ENCODE results near the gene TRIB2. TPM values are rescaled to one million over a fixed set of nuclear protein-coding genes. Genes with fewer than 3 reads are reported as not detected.

The TRIB2 gene
- polyA plus RNA-seq, 3 donors: 0.29 to 2.6 (median 0.51) TPM

GRCh38 chr2:12733846-12734245 lies 17.1 kb downstream of the TRIB2 start:
- H3K4me3 Mint-ChIP-seq: no peak overlapping the region
- H3K4me2 ChIP-seq (replicated peaks; ENCODE audit: extremely low read depth, low read length, poor library complexity, severe bottlenecking): no peak overlapping the region
- TF ChIP-seq CTCF (IDR thresholded peaks at IDR 0.05): no peak
- no peak for DNase-seq
- no peaks in the 10 kb centered on the region for H4K20me1 ChIP-seq (ENCODE audit: insufficient read depth, low read length)
- H3K4me3 ChIP-seq (replicated peaks in 1 of 3; ENCODE audit: low read depth in 2 of 3, low read length in 3 of 3): no peak overlapping the region
- H2AFZ ChIP-seq (ENCODE audit: insufficient read depth, low read depth, low read length, poor library complexity, severe bottlenecking): no peak overlapping the region
- no peaks in the 10 kb centered on the region for H3K79me2 ChIP-seq (ENCODE audit: insufficient read depth, low read length)
- peaks cover 0 to 1% (median 0%) of the 10 kb centered on the region in 7 donors for H3K9me3 Mint-ChIP-seq
- H3K9ac ChIP-seq (ENCODE audit: insufficient read depth, low read length, poor library complexity, severe bottlenecking): no peak overlapping the region
- H3K27me3 ChIP-seq (ENCODE audit: control insufficient read depth in 2 of 2, insufficient read depth in 2 of 2, low read length in 2 of 2): peaks cover 0 to 6% of the 10 kb centered on the region in 2 donors
- H3K9me3 ChIP-seq (replicated peaks in 1 of 2; ENCODE audit: control insufficient read depth in 1 of 2, insufficient read depth in 1 of 2, low read length in 2 of 2): no peaks in the 10 kb centered on the region
- 97% methylated on average over 6 of the region's 7 CpGs for WGBS (ENCODE audit: insufficient coverage)
- peaks cover 7 to 8% of the 10 kb centered on the region in 2 donors for H3K4me1 ChIP-seq (ENCODE audit: control insufficient read depth in 1 of 2, insufficient read depth in 2 of 2, low read length in 2 of 2)
- H3K36me3 Mint-ChIP-seq: no peaks in the 10 kb centered on the region
- H3K27ac ChIP-seq (ENCODE audit: low read depth in 1 of 2, low read length in 2 of 2): no peak overlapping the region
- H3K27me3 Mint-ChIP-seq (ENCODE audit: low read depth in 3 of 3): peaks cover 10 to 13% (median 11%) of the 10 kb centered on the region in 3 donors
- H3K4me1 Mint-ChIP-seq: peaks cover 16% of the 10 kb centered on the region
- no peak overlapping the region for H3K27ac Mint-ChIP-seq
- intact Hi-C loops (cut with micrococcal nuclease): no loop called here
- H3K36me3 ChIP-seq (replicated peaks in 1 of 2; ENCODE audit: control insufficient read depth in 1 of 2, insufficient read depth in 2 of 2, low read length in 2 of 2): no peaks in the 10 kb centered on the region

DNA sequence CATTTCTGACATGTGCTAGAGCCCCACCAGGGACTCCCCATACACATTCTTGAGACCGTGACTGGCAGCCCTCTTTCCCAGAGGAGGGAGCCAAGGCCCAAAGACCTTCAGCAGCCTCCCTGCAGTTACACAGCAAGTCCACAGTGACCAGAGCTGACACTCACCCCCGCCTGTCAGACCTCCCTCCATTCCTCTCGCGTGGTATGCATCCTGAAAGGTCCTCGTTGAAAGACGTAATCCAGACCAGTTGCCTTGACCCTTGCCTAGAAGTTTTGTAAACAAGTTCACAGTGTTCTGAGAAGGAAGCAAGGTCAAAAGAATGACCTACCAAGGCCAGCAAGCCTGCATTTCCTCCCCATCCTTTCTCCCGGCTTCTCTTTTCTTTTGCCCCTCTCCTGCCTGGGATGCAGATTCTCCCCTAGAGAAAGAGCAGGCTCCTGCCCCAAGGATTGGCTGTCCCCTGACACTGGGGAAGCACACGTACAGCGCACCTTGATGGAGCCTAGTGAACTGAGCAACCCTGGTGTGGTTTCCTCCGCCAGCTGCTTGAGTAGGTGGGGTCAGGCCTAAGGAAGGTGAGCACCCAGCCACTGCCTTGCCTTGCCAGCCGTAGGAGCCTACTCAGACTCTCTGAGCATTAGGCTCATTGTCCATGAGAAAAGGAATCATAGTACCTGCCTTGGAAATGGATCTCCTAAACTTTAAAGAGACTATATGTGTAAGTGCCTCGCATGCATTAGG lies 18.3 kb downstream of the TRIB2 start:
- H3K9me3 Mint-ChIP-seq: peaks cover 0 to 1% (median 0%) of the 10 kb centered on the region in 7 donors
- no peak overlapping the region for H3K4me3 ChIP-seq (replicated peaks in 1 of 3; ENCODE audit: low read depth in 2 of 3, low read length in 3 of 3)
- H3K4me3 Mint-ChIP-seq: no peak overlapping the region
- H4K20me1 ChIP-seq (ENCODE audit: insufficient read depth, low read length): no peaks in the 10 kb centered on the region
- H3K27me3 Mint-ChIP-seq (ENCODE audit: low read depth in 3 of 3): peaks cover 10 to 13% (median 11%) of the 10 kb centered on the region in 3 donors
- H3K79me2 ChIP-seq (ENCODE audit: insufficient read depth, low read length): no peaks in the 10 kb centered on the region
- H3K27me3 ChIP-seq (ENCODE audit: control insufficient read depth in 2 of 2, insufficient read depth in 2 of 2, low read length in 2 of 2): peaks cover 0 to 6% of the 10 kb centered on the region in 2 donors
- no peaks in the 10 kb centered on the region for H3K9me3 ChIP-seq (replicated peaks in 1 of 2; ENCODE audit: control insufficient read depth in 1 of 2, insufficient read depth in 1 of 2, low read length in 2 of 2)
- intact Hi-C loops (cut with micrococcal nuclease): no loop called here
- 89% methylated on average over 11 of the region's 12 CpGs for WGBS (ENCODE audit: insufficient coverage)
- H3K4me2 ChIP-seq (replicated peaks; ENCODE audit: extremely low read depth, low read length, poor library complexity, severe bottlenecking): no peak overlapping the region
- H3K36me3 Mint-ChIP-seq: no peaks in the 10 kb centered on the region
- H3K27ac Mint-ChIP-seq: no peak overlapping the region
- peaks cover 13% of the 10 kb centered on the region for H3K4me1 Mint-ChIP-seq
- DNase-seq: no peak
- H3K4me1 ChIP-seq (ENCODE audit: control insufficient read depth in 1 of 2, insufficient read depth in 2 of 2, low read length in 2 of 2): peaks cover 7 to 8% of the 10 kb centered on the region in 2 donors
- no peak overlapping the region for H2AFZ ChIP-seq (ENCODE audit: insufficient read depth, low read depth, low read length, poor library complexity, severe bottlenecking)
- no peaks in the 10 kb centered on the region for H3K36me3 ChIP-seq (replicated peaks in 1 of 2; ENCODE audit: control insufficient read depth in 1 of 2, insufficient read depth in 2 of 2, low read length in 2 of 2)
- H3K9ac ChIP-seq (ENCODE audit: insufficient read depth, low read length, poor library complexity, severe bottlenecking): no peak overlapping the region
- H3K27ac ChIP-seq (ENCODE audit: low read depth in 1 of 2, low read length in 2 of 2): no peak overlapping the region
- TF ChIP-seq CTCF (IDR thresholded peaks at IDR 0.05): no peak
